Spinal cord (tissue), 10 donors: Measurements from ENCODE around the gene ACTG1. TPM values are rescaled to one million over a fixed set of nuclear protein-coding genes. Genes with fewer than 3 reads are reported as not detected.

ENCODE experiments used
- DNase-seq, 6 donors: peaks; one replicate each; pipeline versions ENCODE4 v3.0.0 to v3.0.0-alpha.2; 2013 to 2015; ENCODE audit warnings: low spot score in 6 of 6, low read depth in 4 of 6
- H3K27ac ChIP-seq: one replicate; pipeline ENCODE4 v1.5.1; 2013; ENCODE audit warnings: low read depth, low read length, control low read depth
- H3K27me3 ChIP-seq: one replicate; pipeline ENCODE4 v1.6.1; 2013; ENCODE audit warnings: low read length; ENCODE audit not compliant: control insufficient read depth, insufficient read depth
- H3K36me3 ChIP-seq: one replicate; pipeline ENCODE4 v1.6.1; 2013; ENCODE audit warnings: low read length; ENCODE audit not compliant: control insufficient read depth, insufficient read depth
- H3K4me1 ChIP-seq: one replicate; pipeline ENCODE4 v1.6.1; 2013; ENCODE audit warnings: low read length; ENCODE audit not compliant: control insufficient read depth, insufficient read depth
- H3K4me3 ChIP-seq: one replicate; pipeline ENCODE4 v1.5.1; 2013; ENCODE audit warnings: low read depth, low read length, control low read depth
- H3K9me3 ChIP-seq: one replicate; pipeline ENCODE4 v1.6.1; 2013; ENCODE audit warnings: low read length; ENCODE audit not compliant: control insufficient read depth, insufficient read depth
- WGBS: methylation state at CpG from one replicate; pipeline ENCODE4 v1.1.5; 2013; ENCODE audit warnings: missing lambda C conversion rate; ENCODE audit not compliant: insufficient coverage; 5-methylcytosine and 5-hydroxymethylcytosine counted together
- long read RNA-seq, 4 donors: transcript quantifications; one replicate each; lab custom pipeline, GENCODE V29; 2026
- polyA plus RNA-seq, 2 donors: library from polyadenylated mRNA; unstranded; fragments of 120-200 nt; gene quantifications; one replicate each; pipeline ENCODE4 v1.2.1, GENCODE V29; 2013; ENCODE audit not compliant: insufficient read length in 2 of 2
- total RNA-seq, 2 donors: library from RNA; depleted of rRNA in 1 of 2; stranded (reverse); fragments of 120-200 nt in 1 of 2; fragments of >200 nt in 1 of 2; gene quantifications; one replicate each; pipeline versions ENCODE4 v1.2.3 to v1.2.4, GENCODE V29; 2013 to 2014
- donor health status: healthy.

ACTG1 gene
- total RNA-seq = 1,000 to 10,000 TPM; 1,777 to 2,883 TPM
- 1,000 to 10,000 TPM; 3,154 to 3,460 TPM for polyA plus RNA-seq
- long read RNA-seq, donor 1, transcript ACTG1-206 (6 exons, 1,919 nt) = major isoform, 1,026 of 2,561 reads
- long read RNA-seq, donor 1, transcript ACTG1-212 (4 exons, 1,698 nt) = minor isoform, 101 of 2,561 reads
- long read RNA-seq, donor 1, transcript ACTG1-214 (7 exons, 1,720 nt) = minor isoform, 136 of 2,561 reads
- long read RNA-seq, donor 1, transcript ACTG1-210 (5 exons, 2,256 nt) = minor isoform, 382 of 2,561 reads
- long read RNA-seq, donor 1, partial matches to known transcripts = 753 of 2,561 reads
- long read RNA-seq, donor 1, other reads (novel, unspliced or antisense) = 75 of 2,561 reads
- long read RNA-seq, donor 2, transcript ACTG1-207 (3 exons, 1,678 nt) = minor isoform, 94 of 1,541 reads
- long read RNA-seq, donor 2, transcript ACTG1-212 (4 exons, 1,698 nt) = minor isoform, 70 of 1,541 reads
- long read RNA-seq, donor 2, transcript ACTG1-214 (7 exons, 1,720 nt) = minor isoform, 93 of 1,541 reads
- long read RNA-seq, donor 2, transcript ACTG1-206 (6 exons, 1,919 nt) = major isoform, 286 of 1,541 reads
- long read RNA-seq, donor 2, partial matches to known transcripts = 925 of 1,541 reads
- long read RNA-seq, donor 2, other reads (novel, unspliced or antisense) = 5 of 1,541 reads
- long read RNA-seq, donor 3, transcript ACTG1-207 (3 exons, 1,678 nt) = minor isoform, 108 of 2,407 reads
- long read RNA-seq, donor 3, transcript ACTG1-212 (4 exons, 1,698 nt) = minor isoform, 79 of 2,407 reads
- long read RNA-seq, donor 3, transcript ACTG1-214 (7 exons, 1,720 nt) = minor isoform, 123 of 2,407 reads
- long read RNA-seq, donor 3, transcript ACTG1-206 (6 exons, 1,919 nt) = major isoform, 324 of 2,407 reads
- long read RNA-seq, donor 3, partial matches to known transcripts = 1,690 of 2,407 reads
- long read RNA-seq, donor 3, other reads (novel, unspliced or antisense) = 14 of 2,407 reads
- long read RNA-seq, donor 4, transcript ACTG1-214 (7 exons, 1,720 nt) = minor isoform, 86 of 1,743 reads
- long read RNA-seq, donor 4, transcript ACTG1-210 (5 exons, 2,256 nt) = minor isoform, 116 of 1,743 reads
- long read RNA-seq, donor 4, transcript ACTG1-212 (4 exons, 1,698 nt) = minor isoform, 110 of 1,743 reads
- long read RNA-seq, donor 4, transcript ACTG1-206 (6 exons, 1,919 nt) = major isoform, 628 of 1,743 reads
- long read RNA-seq, donor 4, partial matches to known transcripts = 701 of 1,743 reads
- long read RNA-seq, donor 4, other reads (novel, unspliced or antisense) = 16 of 1,743 reads

DNA sequence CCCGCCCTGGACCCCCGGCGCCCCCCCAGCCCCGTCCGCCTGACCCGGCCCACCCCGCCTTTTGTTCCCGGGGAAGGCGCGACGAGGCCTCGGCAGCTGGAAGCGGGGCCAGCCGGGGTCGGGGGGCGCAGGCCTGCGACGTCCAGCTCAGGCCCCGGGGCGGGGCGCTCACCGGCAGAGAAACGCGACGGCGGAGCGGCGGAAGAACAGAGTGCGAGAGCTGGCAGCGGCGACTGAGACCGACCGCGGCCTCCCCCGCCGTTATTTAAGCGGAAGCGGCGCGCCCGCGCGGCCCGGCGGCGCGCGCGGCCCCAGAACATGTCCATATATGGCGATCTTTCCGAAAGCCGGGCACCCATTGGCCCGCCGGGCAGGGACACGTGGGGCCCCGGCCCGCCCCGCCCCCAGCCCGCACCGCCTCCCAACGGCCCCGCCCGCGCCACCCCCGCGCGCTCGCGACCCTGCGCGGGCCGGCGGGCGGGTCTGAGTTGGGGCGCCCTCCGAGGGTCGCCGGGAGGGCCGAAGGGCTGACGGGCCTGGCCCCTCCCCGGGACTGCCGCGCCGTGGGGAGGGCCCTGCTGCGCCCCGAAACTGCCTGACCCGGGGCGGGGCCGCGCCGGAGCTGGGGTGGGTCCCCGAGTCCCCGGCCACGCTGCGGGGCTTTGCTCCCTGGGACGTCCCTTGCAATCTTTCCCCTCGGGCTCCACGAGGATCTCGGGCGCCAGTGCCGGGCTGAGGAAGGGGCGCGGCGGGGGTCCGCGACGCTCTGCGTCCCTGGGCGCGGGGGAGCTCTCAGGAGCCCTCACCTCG lies at the start of gene ACTG1:
TSS of gene ACTG1 (minus strand) at position 238 of the 810 bp plus-strand sequence. CDS start 445 bp downstream, outside the sequence.
- Histone ChIP-seq H3K27ac (peak within 1 kb of the TSS; percentile 99), H3K4me1 (peaks cover 54% of the 10 kb centered on the region), H3K4me3 (peak within 1 kb of the TSS; percentile 86), H3K36me3 (peaks cover 51% of the 10 kb centered on the region), H3K27me3 (no peaks in the 10 kb centered on the region), H3K9me3 (no peaks in the 10 kb centered on the region)
- DNase-seq = peak in 5 of 6 donors; percentile 85 to 98 (median 90)
- WGBS = under 1% methylated on average over 111 of the region's 111 CpGs

DNA sequence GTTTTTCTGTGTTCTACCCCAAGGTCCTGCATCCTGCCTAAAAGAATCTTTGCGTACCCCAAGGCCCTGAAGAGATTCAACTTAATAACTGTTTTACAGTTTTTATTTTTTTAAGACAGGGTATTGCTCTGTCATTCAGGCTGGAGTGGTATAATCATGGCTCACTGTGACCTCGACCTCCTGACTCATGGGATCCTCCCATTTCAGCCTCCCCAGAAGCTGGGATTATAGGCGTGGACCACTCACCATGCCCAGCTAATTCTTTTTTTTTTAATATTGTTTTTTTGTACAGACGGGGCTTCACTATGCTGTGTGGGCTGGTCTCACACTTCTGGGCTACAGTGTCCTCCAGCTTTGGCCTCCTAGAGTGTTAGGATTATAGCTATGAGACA lies 48.9 kb upstream of the ACTG1 start:
- no peak for DNase-seq
- no peaks in the 10 kb centered on the region for H3K9me3 ChIP-seq
- H3K4me1 ChIP-seq = peaks cover 16% of the 10 kb centered on the region
- no peak overlapping the region for H3K4me3 ChIP-seq
- H3K27me3 ChIP-seq = no peaks in the 10 kb centered on the region
- no peak overlapping the region for H3K27ac ChIP-seq
- peaks cover 94% of the 10 kb centered on the region for H3K36me3 ChIP-seq
- WGBS = no CpG with 5 or more reads among the region's 4 CpGs

DNA sequence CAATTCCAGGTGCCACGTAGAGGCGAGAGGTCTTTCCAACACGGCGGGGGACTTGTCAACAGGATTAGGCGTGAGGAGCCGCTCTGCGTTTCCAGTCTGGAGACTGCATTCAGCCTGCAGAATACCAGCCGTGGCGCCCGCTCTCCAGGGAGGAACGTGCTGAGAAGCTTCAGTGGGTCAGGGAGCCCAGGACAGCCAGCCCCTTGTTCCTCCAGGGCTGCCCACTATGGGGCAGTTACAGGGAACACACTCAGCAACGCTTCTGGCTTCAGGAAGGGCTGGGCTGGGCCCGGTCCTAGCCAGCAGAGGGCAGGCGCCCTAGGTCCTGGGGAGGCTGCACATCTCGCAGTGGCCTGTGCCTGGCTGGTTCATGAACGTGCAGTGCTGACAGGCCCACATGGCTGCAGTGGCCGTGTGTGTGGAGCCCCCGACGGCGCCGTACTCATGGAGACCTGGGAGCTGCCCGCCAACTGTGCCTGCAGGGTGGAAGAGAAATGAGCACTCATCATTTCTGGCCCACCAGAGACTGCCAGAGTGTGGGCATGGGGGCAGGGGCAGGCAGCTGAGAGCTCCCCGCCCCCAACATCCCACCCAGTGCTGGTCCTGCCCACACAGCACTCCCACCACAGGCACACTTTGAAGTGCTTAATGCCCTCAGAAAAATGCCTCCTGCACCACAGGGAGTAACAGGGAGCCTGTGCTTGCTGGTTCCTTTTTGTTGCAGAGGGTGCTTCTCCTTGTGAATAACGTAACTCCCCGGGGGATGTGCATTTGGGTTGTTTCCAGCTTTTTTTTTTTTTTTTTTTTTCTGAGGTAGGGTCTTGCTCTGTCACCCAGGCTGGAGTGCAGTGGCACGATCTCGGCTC lies 46.6 kb upstream of the ACTG1 start:
- Histone ChIP-seq H3K27ac (no peak overlapping the region), H3K27me3 (no peaks in the 10 kb centered on the region), H3K4me3 (no peak overlapping the region), H3K9me3 (no peaks in the 10 kb centered on the region), H3K36me3 (peaks cover 80% of the 10 kb centered on the region), H3K4me1 (peaks cover 6% of the 10 kb centered on the region)
- WGBS = 73% methylated on average over 22 of the region's 27 CpGs
- DNase-seq = no peak

DNA sequence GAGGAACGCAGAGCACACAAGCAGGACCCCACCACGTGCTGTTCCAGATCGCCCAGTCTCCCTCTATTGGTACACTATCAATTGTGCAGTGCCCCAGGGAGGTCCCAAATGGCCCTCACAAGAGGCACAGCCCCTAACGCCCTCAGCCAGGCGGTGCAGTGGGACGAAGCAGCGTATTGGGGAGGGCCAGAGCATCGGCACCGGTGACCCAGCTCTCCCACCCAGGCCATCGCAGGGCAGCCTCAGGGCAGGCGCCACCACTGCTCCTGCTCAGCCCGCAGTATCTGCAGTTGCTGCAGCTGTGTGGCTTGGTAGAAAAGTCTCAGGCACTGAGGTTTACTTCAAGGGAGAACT lies 45.5 kb upstream of the ACTG1 start:
- 97% methylated on average over 9 of the region's 12 CpGs for WGBS
- Histone ChIP-seq H3K27ac (no peak overlapping the region), H3K36me3 (peaks cover 73% of the 10 kb centered on the region), H3K27me3 (no peaks in the 10 kb centered on the region), H3K9me3 (no peaks in the 10 kb centered on the region), H3K4me3 (no peak overlapping the region), H3K4me1 (peaks cover 17% of the 10 kb centered on the region)
- no peak for DNase-seq

DNA sequence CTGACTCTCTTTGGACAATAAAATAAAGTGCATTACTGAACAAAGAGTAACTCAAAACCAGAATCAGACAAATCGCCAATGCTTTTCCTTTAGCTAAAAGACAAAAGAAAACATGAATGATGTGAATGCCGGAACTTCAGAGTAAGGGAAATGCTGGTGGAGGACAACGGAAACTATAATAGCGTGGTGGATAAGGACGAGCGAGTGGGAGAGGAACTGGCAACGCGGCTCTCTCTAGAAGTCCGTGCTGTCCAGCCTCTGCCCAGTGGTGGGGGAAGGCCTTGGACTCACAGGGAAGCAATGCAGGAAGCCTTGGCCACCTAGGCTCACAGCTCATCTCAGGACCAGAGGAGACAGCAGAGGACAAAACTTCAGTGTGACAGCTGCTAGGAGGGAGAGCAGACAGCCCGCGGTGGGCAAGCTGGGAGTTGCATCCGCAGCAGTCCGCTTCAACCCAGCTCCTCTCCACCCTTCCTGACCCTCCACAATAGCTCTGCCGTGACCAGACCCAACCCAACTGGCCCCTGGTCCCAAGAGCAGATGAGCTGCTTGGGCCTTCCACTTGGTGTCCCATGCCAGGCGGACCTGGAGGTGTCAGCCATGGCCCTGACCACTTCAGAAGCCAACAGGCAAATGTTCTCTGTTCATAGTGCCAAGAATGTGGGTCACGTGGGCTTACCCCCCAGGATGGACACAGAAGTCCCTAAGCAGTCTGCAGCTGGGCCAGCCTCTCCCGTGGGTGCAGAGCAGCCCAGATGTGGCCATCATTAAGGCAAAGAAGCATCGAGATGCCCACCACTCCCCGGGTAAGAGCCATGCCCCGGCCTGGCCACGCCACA lies 44.9 kb upstream of the ACTG1 start:
- Histone ChIP-seq H3K27me3 (no peaks in the 10 kb centered on the region), H3K4me3 (no peak overlapping the region), H3K4me1 (peaks cover 22% of the 10 kb centered on the region), H3K9me3 (no peaks in the 10 kb centered on the region), H3K27ac (no peak overlapping the region), H3K36me3 (peaks cover 68% of the 10 kb centered on the region)
- DNase-seq = no peak
- 86% methylated on average over 20 of the region's 21 CpGs for WGBS

DNA sequence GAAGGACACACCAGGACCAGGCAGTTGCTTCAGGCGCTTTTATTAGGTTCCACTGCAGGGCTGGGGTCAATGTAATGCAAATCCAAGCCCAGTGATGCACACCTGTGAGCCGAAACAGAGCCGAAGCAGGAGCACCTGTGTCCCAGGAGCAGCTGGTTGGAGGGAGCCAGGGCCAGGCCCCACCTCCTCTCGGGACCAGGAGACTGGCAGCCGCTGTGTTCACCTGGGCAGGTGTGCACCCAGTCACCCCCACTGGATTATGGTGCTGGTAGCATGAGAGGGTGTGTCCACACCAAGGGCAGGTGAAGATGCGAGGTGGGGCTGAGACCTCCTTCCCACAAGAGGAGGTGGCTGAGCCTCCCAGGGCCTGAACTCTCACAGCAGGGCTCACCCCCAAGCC lies 44.3 kb upstream of the ACTG1 start:
- WGBS = 96% methylated on average over 5 of the region's 6 CpGs
- no peaks in the 10 kb centered on the region for H3K27me3 ChIP-seq
- H3K4me1 ChIP-seq = peaks cover 22% of the 10 kb centered on the region
- H3K36me3 ChIP-seq = peaks cover 62% of the 10 kb centered on the region
- H3K27ac ChIP-seq = no peak overlapping the region
- DNase-seq = no peak
- H3K4me3 ChIP-seq = no peak overlapping the region
- no peaks in the 10 kb centered on the region for H3K9me3 ChIP-seq

DNA sequence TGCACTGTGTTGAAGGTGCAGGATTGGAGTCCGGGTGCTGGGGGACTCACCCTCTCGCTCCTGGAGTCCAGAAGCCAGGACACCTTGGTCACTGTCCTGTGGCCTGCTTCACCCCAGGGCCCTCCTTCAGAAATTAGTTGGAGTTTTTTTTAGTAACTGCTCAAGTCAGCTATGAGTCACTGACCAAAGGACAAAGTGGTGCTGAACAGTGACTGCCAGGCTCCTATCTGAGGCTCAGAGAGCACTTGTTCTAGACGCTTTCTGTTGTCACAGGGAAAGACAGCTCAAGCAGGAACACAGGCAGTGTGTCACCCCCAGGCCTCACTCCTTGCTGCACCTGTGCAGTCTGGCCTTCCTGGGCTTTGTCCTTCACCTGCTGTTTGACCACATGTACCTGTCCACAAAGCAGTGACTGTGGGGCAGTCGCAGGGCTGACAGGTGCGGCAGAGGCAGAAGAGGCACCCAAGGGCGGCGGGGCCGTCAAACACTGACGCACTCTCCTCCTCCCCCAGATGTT lies 43.6 kb upstream of the ACTG1 start:
- no peak overlapping the region for H3K4me3 ChIP-seq
- 99% methylated on average over 4 of the region's 9 CpGs for WGBS
- H3K27me3 ChIP-seq = no peaks in the 10 kb centered on the region
- H3K36me3 ChIP-seq = peaks cover 62% of the 10 kb centered on the region
- peaks cover 27% of the 10 kb centered on the region for H3K4me1 ChIP-seq
- no peak for DNase-seq
- H3K27ac ChIP-seq = no peak overlapping the region
- no peaks in the 10 kb centered on the region for H3K9me3 ChIP-seq
